A673 (cell line): ENCODE measurements around the gene KRTAP9-9.
"Not testable (repeated sequence)": the region's sequence is repeated elsewhere in the genome, so short reads cannot be mapped to it uniquely, and the experiment has no call there.

Experiments used
- EZH2 ChIP-seq: fragments of 200-600 bp; sonication (generic); IDR thresholded peaks from 2 replicates; pipeline ENCODE4 v1.6.1; 2017; ENCODE audit warnings: borderline replicate concordance, low read depth, mild to moderate bottlenecking, mixed read lengths, antibody characterized with exemption, low read length; ENCODE audit not compliant: poor library complexity, severe bottlenecking
- TF ChIP-seq, protein P1 (sequence below): fragments of 300-800, 200-600 bp; sonication (generic); conservative IDR thresholded peaks from 2 replicates; pipeline ENCODE4 v1.5.1; 2017; ENCODE audit warnings: low read depth, mild to moderate bottlenecking, antibody characterized with exemption, low read length, moderate library complexity, mixed read lengths

DNA sequence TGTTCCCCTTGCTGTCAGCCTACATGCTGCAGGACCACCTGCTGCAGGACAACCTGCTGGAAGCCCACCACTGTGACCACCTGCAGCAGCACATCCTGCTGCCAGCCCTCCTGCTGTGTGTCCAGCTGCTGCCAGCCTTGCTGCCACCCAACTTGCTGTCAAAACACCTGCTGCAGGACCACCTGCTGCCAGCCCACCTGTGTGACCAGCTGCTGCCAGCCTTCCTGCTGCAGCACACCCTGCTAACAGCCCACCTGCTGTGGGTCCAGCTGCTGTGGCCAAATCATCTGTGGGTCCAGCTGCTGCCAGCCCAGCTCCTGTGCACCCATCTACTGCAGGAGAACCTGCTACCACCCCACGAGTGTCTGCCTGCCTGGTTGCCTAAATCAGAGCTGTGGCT lies 16.1 kb downstream of the KRTAP9-9 start:
- TF ChIP-seq, protein P1, sequence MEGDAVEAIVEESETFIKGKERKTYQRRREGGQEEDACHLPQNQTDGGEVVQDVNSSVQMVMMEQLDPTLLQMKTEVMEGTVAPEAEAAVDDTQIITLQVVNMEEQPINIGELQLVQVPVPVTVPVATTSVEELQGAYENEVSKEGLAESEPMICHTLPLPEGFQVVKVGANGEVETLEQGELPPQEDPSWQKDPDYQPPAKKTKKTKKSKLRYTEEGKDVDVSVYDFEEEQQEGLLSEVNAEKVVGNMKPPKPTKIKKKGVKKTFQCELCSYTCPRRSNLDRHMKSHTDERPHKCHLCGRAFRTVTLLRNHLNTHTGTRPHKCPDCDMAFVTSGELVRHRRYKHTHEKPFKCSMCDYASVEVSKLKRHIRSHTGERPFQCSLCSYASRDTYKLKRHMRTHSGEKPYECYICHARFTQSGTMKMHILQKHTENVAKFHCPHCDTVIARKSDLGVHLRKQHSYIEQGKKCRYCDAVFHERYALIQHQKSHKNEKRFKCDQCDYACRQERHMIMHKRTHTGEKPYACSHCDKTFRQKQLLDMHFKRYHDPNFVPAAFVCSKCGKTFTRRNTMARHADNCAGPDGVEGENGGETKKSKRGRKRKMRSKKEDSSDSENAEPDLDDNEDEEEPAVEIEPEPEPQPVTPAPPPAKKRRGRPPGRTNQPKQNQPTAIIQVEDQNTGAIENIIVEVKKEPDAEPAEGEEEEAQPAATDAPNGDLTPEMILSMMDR = not testable (repeated sequence)
- not testable (repeated sequence) for TF ChIP-seq EZH2
